Measurements from ENCODE around the gene TBC1D22A.

GRCh38 chr22:46827781-46828180 lies 65.3 kb downstream of the TBC1D22A start:
- TF ChIP-seq EZH2 (IDR thresholded peaks at IDR 0.05) = no peak
- TF ChIP-seq CTCF (IDR thresholded peaks at IDR 0.05) = no peak

Data from neural progenitor cell (in vitro differentiated cells).